HCT116 (cell line): Measurements from ENCODE around the gene RNF151. TPM values are rescaled to one million over a fixed set of nuclear protein-coding genes. Genes with fewer than 3 reads are reported as not detected.

ENCODE experiments used
- ATAC-seq: fragments of 200-7000 bp; cut with Tn5 transposase; 2 replicates; pipeline ENCODE4 v1.9.1; 2020; ENCODE audit warnings: mild to moderate bottlenecking, moderate library complexity
- BruUV-seq: library from RNA; stranded (reverse); fragments of 400-500 nt; replicated peaks from 2 replicates; lab custom pipeline; 2021; lab: Mats Ljungman, UMichigan
- CTCF ChIA-PET: fragments of 300-600 bp; sonication (Branson Sonifier 250); formaldehyde crosslinking; loops from one replicate; lab custom pipeline; 2021; ENCODE audit warnings: antibody characterized with exemption; lab: Charles Lee
- POLR2A ChIA-PET: fragments of 300-600, 350-600 bp; sonication (Branson Sonifier 250); formaldehyde crosslinking; loops from one replicate; lab custom pipeline; 2021; ENCODE audit warnings: antibody characterized with exemption; lab: Charles Lee
- RAD21 ChIA-PET, 2 experiments: fragments of 300-600 bp; sonication (Branson Sonifier 250); formaldehyde crosslinking; loops; one replicate each; lab custom pipeline; 2023; ENCODE audit warnings: low total read pairs in 2 of 2; ENCODE audit not compliant: uncharacterized antibody in 2 of 2, unreplicated experiment in 2 of 2, low non-redundant PET in 1 of 2; lab: Charles Lee
- DNase-seq: peaks from one replicate; pipeline ENCODE4 v3.0.0-alpha.2; 2010; ENCODE audit warnings: low read depth, low spot score
- H2AFZ ChIP-seq: fragments of 200-600 bp; shearing (Covaris generic), sonication (generic); 2 replicates; pipeline ENCODE4 v1.6.1; 2017; ENCODE audit warnings: low read depth, mixed run types, mixed read lengths, antibody characterized with exemption, low read length; ENCODE audit not compliant: poor library complexity, severe bottlenecking
- H3K27ac ChIP-seq: 2 replicates; pipeline ENCODE4 v1.5.1; 2012; ENCODE audit warnings: low read depth, low read length
- H3K27me3 ChIP-seq: fragments of 200-600 bp; sonication (generic); 2 replicates; pipeline ENCODE4 v1.6.1; 2016; ENCODE audit warnings: mixed run types, low read length, mixed read lengths; ENCODE audit not compliant: insufficient read depth
- H3K36me3 ChIP-seq, 2 experiments: fragments of 200-500 bp in 1 of 2; fragments of 200-600 bp in 1 of 2; sonication (Bioruptor generic) in 1 of 2; sonication (generic) in 1 of 2; 2 replicates each; pipeline versions ENCODE4 v1.5.1 to v1.6.1; 2014 to 2016; ENCODE audit warnings: low read length in 2 of 2, inconsistent platforms in 1 of 2, mixed read lengths in 1 of 2, mixed run types in 1 of 2; ENCODE audit not compliant: insufficient read depth in 2 of 2, control insufficient read depth in 1 of 2
- H3K4me1 ChIP-seq, 2 experiments: fragments of 200-600 bp in 1 of 2; sonication (generic) in 1 of 2; 2 replicates each; pipeline versions ENCODE4 v1.5.1 to v1.6.1; 2012 to 2017; ENCODE audit warnings: low read length in 2 of 2, inconsistent platforms in 1 of 2, mild to moderate bottlenecking in 1 of 2, mixed read lengths in 1 of 2, mixed run types in 1 of 2, moderate library complexity in 1 of 2; ENCODE audit not compliant: insufficient read depth in 2 of 2, control insufficient read depth in 1 of 2
- H3K4me2 ChIP-seq: fragments of 200-600 bp; sonication (generic); 2 replicates; pipeline ENCODE4 v1.6.1; 2017; ENCODE audit warnings: mixed run types, low read length, mixed read lengths
- H3K4me3 ChIP-seq, 2 experiments: fragments of 200-600 bp in 1 of 2; sonication (generic) in 1 of 2; replicated peaks in 1 of 2; 2 replicates each; pipeline ENCODE4 v1.5.1; 2011 to 2016; ENCODE audit warnings: low read length in 2 of 2, control low read depth in 1 of 2, low read depth in 1 of 2, mild to moderate bottlenecking in 1 of 2, mixed read lengths in 1 of 2, mixed run types in 1 of 2
- H3K79me2 ChIP-seq: fragments of 200-600 bp; sonication (generic); 2 replicates; pipeline ENCODE4 v1.6.1; 2017; ENCODE audit warnings: mild to moderate bottlenecking, mixed run types, low read length, moderate library complexity, mixed read lengths; ENCODE audit not compliant: insufficient read depth
- H3K9ac ChIP-seq: fragments of 200-600 bp; sonication (generic); 2 replicates; pipeline ENCODE4 v1.6.1; 2016; ENCODE audit warnings: low read length, mixed read lengths
- H3K9me2 ChIP-seq: fragments of 200-600 bp; sonication (generic), shearing (Covaris generic); 2 replicates; pipeline ENCODE4 v1.6.1; 2017; ENCODE audit warnings: mixed run types, mild to moderate bottlenecking, moderate library complexity; ENCODE audit not compliant: insufficient read depth
- H3K9me3 ChIP-seq, 2 experiments: fragments of 200-500 bp in 1 of 2; fragments of 200-600 bp in 1 of 2; sonication (Bioruptor generic) in 1 of 2; sonication (generic) in 1 of 2; 2 replicates each; pipeline ENCODE4 v1.6.1; 2014 to 2017; ENCODE audit warnings: low read length in 2 of 2, mixed read lengths in 2 of 2, inconsistent platforms in 1 of 2, low read depth in 1 of 2, mild to moderate bottlenecking in 1 of 2, mixed run types in 1 of 2, moderate library complexity in 1 of 2; ENCODE audit not compliant: control insufficient read depth in 1 of 2, insufficient read depth in 1 of 2
- H4K20me1 ChIP-seq: fragments of 200-600 bp; sonication (generic), shearing (Covaris generic); 2 replicates; pipeline ENCODE4 v1.6.1; 2017; ENCODE audit warnings: mixed run types, mild to moderate bottlenecking, moderate library complexity; ENCODE audit not compliant: insufficient read depth
- POLR2AphosphoS5 ChIP-seq: IDR thresholded peaks from 2 replicates; pipeline ENCODE4 v1.6.1; 2011; ENCODE audit warnings: mild to moderate bottlenecking, low read depth, low read length, moderate library complexity
- REST ChIP-seq: IDR thresholded peaks from 2 replicates; pipeline ENCODE4 v1.6.1; 2012; ENCODE audit warnings: low read depth
- TCF7L2 ChIP-seq: IDR thresholded peaks from 2 replicates; pipeline ENCODE4 v1.7.0; 2011; ENCODE audit warnings: borderline replicate concordance, inconsistent platforms; ENCODE audit not compliant: insufficient read depth, insufficient read length; ENCODE audit errors: extremely low read depth
- YY1 ChIP-seq: IDR thresholded peaks from 2 replicates; pipeline ENCODE4 v1.6.1; 2011; ENCODE audit warnings: low read length, low read depth, moderate library complexity, mild to moderate bottlenecking; ENCODE audit not compliant: insufficient replicate concordance; ENCODE audit errors: extremely low read depth
- intact Hi-C: fragments of 100-400 bp; cut with micrococcal nuclease; formaldehyde crosslinking; loops from 2 replicates; pipeline ENCODE4 v1.10.0; 2022
- total RNA-seq: library from RNA; stranded (reverse); gene quantifications from one replicate; pipeline ENCODE4 v1.2.1, GENCODE V29; 2021; ENCODE audit not compliant: unreplicated experiment
- TF ChIP-seq, protein P1 (sequence below): IDR thresholded peaks from 2 replicates; pipeline ENCODE4 v1.6.1; 2012
- TF ChIP-seq, protein P2 (sequence below): IDR thresholded peaks from 2 replicates; pipeline ENCODE4 v1.6.1; 2012

The RNF151 gene
- total RNA-seq, 1 experiment from 2014 or later: 0.30 TPM

DNA sequence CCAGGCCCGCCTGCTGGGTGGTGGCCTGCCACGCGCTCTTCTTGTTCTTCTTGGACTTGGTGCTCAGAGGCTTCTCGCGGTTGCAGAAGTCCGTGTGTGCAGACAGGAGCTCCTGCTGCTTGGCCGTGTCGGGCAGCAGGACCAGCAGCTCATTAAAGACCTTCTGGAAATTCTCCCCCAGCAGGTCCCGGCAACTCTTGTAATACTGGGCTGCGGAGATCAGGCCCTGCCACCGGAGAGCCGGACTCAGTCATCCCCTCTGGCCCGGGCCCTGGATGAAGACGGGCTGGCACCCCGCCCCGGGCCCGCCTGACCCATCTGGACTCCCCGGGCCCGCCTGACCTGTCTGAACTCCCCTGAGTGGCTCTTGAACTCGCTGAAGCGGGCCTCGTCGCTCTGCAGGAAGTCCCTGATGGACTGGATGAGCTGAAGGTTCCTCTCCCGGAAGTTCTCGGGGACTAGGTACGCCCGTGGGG lies 31.7 kb downstream of the RNF151 start:
- no peak for ATAC-seq
- ChIA-PET CTCF (interaction anchor here (0.6 kb wide), 1 partner anchor 142 kb away, joined by 3 read pairs; no protein-coding TSS in a partner anchor), POLR2A (interaction anchor here (1.8 kb wide), 1 partner anchor 10 kb away, joined by 3 read pairs; no protein-coding TSS in a partner anchor)

More for the DNA sequence above, 31.7 kb downstream of the RNF151 start:
- Histone ChIP-seq H4K20me1 (no peaks in the 10 kb centered on the region), H3K27ac (no peak overlapping the region), H3K4me1 (peaks cover 0 to 8% of the 10 kb centered on the region in 2 experiments; a peak in 2 of 4 replicates), H3K9ac (no peak overlapping the region), H3K9me2 (no peaks in the 10 kb centered on the region), H2AFZ (no peak overlapping the region), H3K36me3 (peaks cover 25 to 50% of the 10 kb centered on the region in 2 experiments; a peak in 3 of 4 replicates), H3K9me3 (no peaks in the 10 kb centered on the region), H3K79me2 (peaks cover 23% of the 10 kb centered on the region), H3K4me2 (no peak overlapping the region), H3K4me3 (no peak overlapping the region), H3K27me3 (no peaks in the 10 kb centered on the region)
- no peak for DNase-seq
- TSS peak; percentile 31 for BruUV-seq
- intact Hi-C loops: no loop called here
- RAD21 ChIA-PET: no interaction called here
- TF ChIP-seq YY1 (no peak), REST (no peak), TCF7L2 (no peak), POLR2AphosphoS5 (no peak)
- TF ChIP-seq, protein P1, sequence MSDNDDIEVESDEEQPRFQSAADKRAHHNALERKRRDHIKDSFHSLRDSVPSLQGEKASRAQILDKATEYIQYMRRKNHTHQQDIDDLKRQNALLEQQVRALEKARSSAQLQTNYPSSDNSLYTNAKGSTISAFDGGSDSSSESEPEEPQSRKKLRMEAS: no peak
- TF ChIP-seq, protein P2, sequence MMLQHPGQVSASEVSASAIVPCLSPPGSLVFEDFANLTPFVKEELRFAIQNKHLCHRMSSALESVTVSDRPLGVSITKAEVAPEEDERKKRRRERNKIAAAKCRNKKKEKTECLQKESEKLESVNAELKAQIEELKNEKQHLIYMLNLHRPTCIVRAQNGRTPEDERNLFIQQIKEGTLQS: no peak
